BLaER1 treated with 17β-estradiol and CSF1 and Interleukin-3, amounts not matched to agents 10 nM and 100 nM (cell line): Measurements from ENCODE around the gene UBE2E2.
A peak's percentile ranks its signal among the peaks of the same experiment; 100 is the strongest.

Experiments
- H3K27ac ChIP-seq, 11 experiments: shearing (Covaris generic); formaldehyde crosslinking; 2 replicates each; pipeline ENCODE4 v1.8.1; 2022
- H3K27me3 ChIP-seq, 11 experiments: shearing (Covaris generic); formaldehyde crosslinking; 2 replicates each; pipeline ENCODE4 v1.8.1; 2022
- H3K36me3 ChIP-seq, 11 experiments: shearing (Covaris generic); formaldehyde crosslinking; 2 replicates each; pipeline ENCODE4 v1.8.1; 2022
- H3K4me1 ChIP-seq, 10 experiments: shearing (Covaris generic); formaldehyde crosslinking; 2 replicates each; pipeline ENCODE4 v1.8.1; 2022
- H3K4me2 ChIP-seq, 11 experiments: shearing (Covaris generic); formaldehyde crosslinking; 2 replicates each; pipeline ENCODE4 v1.8.1; 2022
- H3K4me3 ChIP-seq, 10 experiments: shearing (Covaris generic); formaldehyde crosslinking; 2 replicates each; pipeline ENCODE4 v1.8.1; 2022
- H3K9ac ChIP-seq, 11 experiments: shearing (Covaris generic); formaldehyde crosslinking; 2 replicates each; pipeline ENCODE4 v1.8.1; 2022
- H3K9me3 ChIP-seq, 11 experiments: shearing (Covaris generic); formaldehyde crosslinking; replicated peaks in 1 of 11; 2 replicates each; pipeline ENCODE4 v1.8.1; 2022
- H4K20me1 ChIP-seq, 11 experiments: shearing (Covaris generic); formaldehyde crosslinking; 2 replicates each; pipeline ENCODE4 v1.8.1; 2022
- Cebpa-rat ChIP-seq, 11 experiments: shearing (Covaris generic); IDR thresholded peaks; 2 replicates each; pipeline ENCODE4 v1.8.1; 2022

The UBE2E2 gene

GRCh38 chr3:23377928-23378672, 175.0 kb downstream of the UBE2E2 start:
- peaks cover 18 to 28% (median 24%) of the 10 kb centered on the region in 10 experiments for H3K4me1 ChIP-seq
- peak overlapping the region in 1 of 11 experiments; percentile 21; a peak in 1 of 22 replicates for H3K9ac ChIP-seq
- H3K27ac ChIP-seq = no peak overlapping the region
- H3K36me3 ChIP-seq = no peaks in the 10 kb centered on the region
- no peak overlapping the region for H3K4me3 ChIP-seq
- H3K27me3 ChIP-seq = no peaks in the 10 kb centered on the region
- peak overlapping the region; percentile 47 to 78 (median 64); a peak in 21 of 22 replicates for H3K4me2 ChIP-seq
- peaks cover 0 to 94% (median 6%) of the 10 kb centered on the region in 11 experiments; a peak in 11 of 22 replicates for H4K20me1 ChIP-seq
- no peaks in the 10 kb centered on the region; a peak in 1 of 22 replicates for H3K9me3 ChIP-seq
- no peak for TF ChIP-seq Cebpa-rat (IDR thresholded peaks at IDR 0.05)

- H3K36me3 ChIP-seq = no peaks in the 10 kb centered on the region
- TF ChIP-seq Cebpa-rat (IDR thresholded peaks at IDR 0.05) = no peak
- H3K27ac ChIP-seq = no peak overlapping the region
- H3K9me3 ChIP-seq = no peaks in the 10 kb centered on the region; a peak in 1 of 22 replicates
- H3K9ac ChIP-seq = no peak overlapping the region
- no peak overlapping the region for H3K4me2 ChIP-seq
- peaks cover 0 to 3% (median under 1%) of the 10 kb centered on the region in 10 experiments; a peak in 8 of 20 replicates for H3K4me1 ChIP-seq
- H4K20me1 ChIP-seq = peaks cover 0 to 93% (median 0%) of the 10 kb centered on the region in 11 experiments; a peak in 9 of 22 replicates
- no peaks in the 10 kb centered on the region for H3K27me3 ChIP-seq
- H3K4me3 ChIP-seq = no peak overlapping the region
Measured at GRCh38 chr3:23383875-23384274, 180.7 kb downstream of the UBE2E2 start.

DNA sequence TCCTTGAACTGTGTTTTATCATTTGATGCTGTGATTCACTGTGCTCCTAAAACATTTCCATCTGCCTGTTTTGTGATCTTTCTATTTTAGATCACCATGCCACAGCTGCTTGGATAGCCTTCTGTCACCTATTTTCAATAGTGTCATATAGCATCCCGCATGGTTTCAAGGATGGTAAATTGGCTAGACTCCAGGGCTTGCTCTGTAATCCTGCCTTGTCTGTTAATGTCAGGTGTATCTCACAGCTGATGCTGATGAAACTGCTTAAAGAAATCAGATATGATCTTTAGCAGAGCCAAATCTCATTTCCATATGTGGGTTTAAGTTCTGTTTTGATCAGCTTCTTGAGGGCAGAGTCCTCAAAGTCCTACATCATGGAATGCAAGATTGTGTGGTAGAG, 182.2 kb downstream of the UBE2E2 start:
- no peak overlapping the region for H3K4me3 ChIP-seq
- H3K4me2 ChIP-seq = no peak overlapping the region
- peaks cover 0 to 11% (median 0%) of the 10 kb centered on the region in 10 experiments; a peak in 4 of 20 replicates for H3K4me1 ChIP-seq
- H3K27ac ChIP-seq = no peak overlapping the region
- peaks cover 0 to 8% (median 0%) of the 10 kb centered on the region in 11 experiments; a peak in 4 of 22 replicates for H3K36me3 ChIP-seq
- H3K9ac ChIP-seq = no peak overlapping the region
- 0 out of 22 replicates have a peak, but pooled peaks cover 0 to 5% (median 0%) of the 10 kb centered on the region in 11 experiments for H3K9me3 ChIP-seq
- peaks cover 0 to 98% (median 1%) of the 10 kb centered on the region in 11 experiments; a peak in 9 of 22 replicates for H4K20me1 ChIP-seq
- H3K27me3 ChIP-seq = no peaks in the 10 kb centered on the region
- no peak for TF ChIP-seq Cebpa-rat (IDR thresholded peaks at IDR 0.05)

DNA sequence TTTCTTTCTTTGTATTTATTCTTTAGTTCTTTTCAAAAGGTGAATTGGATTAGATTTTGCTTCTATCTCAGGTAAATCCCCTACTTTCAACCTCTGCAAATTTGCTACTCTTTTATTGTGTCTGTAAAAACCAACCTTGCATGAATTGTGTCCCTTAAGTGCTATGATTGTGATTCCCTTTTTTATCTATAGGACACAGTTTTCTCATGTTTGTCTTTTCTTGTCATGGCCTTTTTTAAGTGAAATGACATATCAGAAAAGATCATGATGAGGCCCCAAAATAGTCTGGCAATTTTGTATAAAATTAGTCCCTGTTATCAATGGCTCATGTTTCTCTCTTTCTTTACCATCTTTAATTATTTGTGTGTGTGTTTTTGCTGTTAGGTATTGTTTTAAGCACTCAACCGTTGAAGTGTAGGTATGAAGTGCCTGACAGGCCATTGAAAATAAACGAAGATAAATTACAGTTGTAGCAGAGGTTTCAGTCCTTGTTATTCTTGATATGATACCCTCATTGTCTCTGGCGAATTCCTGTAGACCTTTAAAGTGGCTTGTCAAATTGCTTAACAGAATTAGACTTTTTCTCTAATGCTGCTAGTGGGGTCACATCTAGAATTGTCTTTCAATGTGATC, 184.3 kb downstream of the UBE2E2 start:
- Histone ChIP-seq H3K27me3 (no peaks in the 10 kb centered on the region), H3K9ac (no peak overlapping the region), H3K4me3 (no peak overlapping the region), H3K27ac (no peak overlapping the region), H3K9me3 (0 out of 22 replicates have a peak, but pooled peaks cover 0 to 8% (median 0%) of the 10 kb centered on the region in 11 experiments), H3K4me2 (0 out of 22 replicates have a peak overlapping the region, but pooled peaks of 1 of the 11 experiments have one; percentile 1), H3K4me1 (peaks cover 4 to 15% (median 5%) of the 10 kb centered on the region in 10 experiments; a peak in 16 of 20 replicates), H3K36me3 (peaks cover 0 to 11% (median 0%) of the 10 kb centered on the region in 11 experiments; a peak in 4 of 22 replicates), H4K20me1 (peaks cover 0 to 97% (median 0%) of the 10 kb centered on the region in 11 experiments; a peak in 8 of 22 replicates)
- no peak for TF ChIP-seq Cebpa-rat (IDR thresholded peaks at IDR 0.05)

DNA sequence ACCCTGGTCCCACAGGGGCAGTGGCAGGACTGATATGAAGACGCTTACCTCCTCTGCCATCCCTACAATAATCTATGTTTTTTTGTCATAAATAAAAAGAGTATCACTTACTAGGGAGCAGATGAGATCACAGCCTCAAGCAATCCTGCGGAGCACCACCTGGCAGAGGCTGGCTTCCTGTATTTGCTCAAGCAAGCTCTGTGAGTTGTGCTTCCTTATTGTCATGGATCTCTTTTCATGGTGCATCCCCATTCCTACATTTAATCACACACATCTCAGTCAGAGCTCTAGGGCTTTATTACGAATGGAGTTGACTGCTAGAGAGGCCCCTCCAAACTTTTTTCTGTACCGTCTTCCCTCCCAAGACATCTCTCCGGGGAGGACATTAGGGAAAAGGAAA, 186.0 kb downstream of the UBE2E2 start:
- no peak overlapping the region for H3K4me2 ChIP-seq
- H3K9ac ChIP-seq = no peak overlapping the region
- no peak overlapping the region for H3K4me3 ChIP-seq
- H3K27me3 ChIP-seq = no peaks in the 10 kb centered on the region
- 0 out of 22 replicates have a peak, but pooled peaks cover 0 to 8% (median 0%) of the 10 kb centered on the region in 11 experiments for H3K9me3 ChIP-seq
- H3K36me3 ChIP-seq = peaks cover 0 to 11% (median 0%) of the 10 kb centered on the region in 11 experiments; a peak in 4 of 22 replicates
- H3K4me1 ChIP-seq = peaks cover 4 to 16% (median 7%) of the 10 kb centered on the region in 10 experiments; a peak in 16 of 20 replicates
- no peak overlapping the region for H3K27ac ChIP-seq
- H4K20me1 ChIP-seq = peaks cover 0 to 94% (median 0%) of the 10 kb centered on the region in 11 experiments; a peak in 8 of 22 replicates
- TF ChIP-seq Cebpa-rat (IDR thresholded peaks at IDR 0.05) = no peak

GRCh38 chr3:23389686-23390085, 186.6 kb downstream of the UBE2E2 start:
- Histone ChIP-seq H3K27me3 (no peaks in the 10 kb centered on the region), H3K4me1 (peaks cover 4 to 16% (median 7%) of the 10 kb centered on the region in 10 experiments; a peak in 16 of 20 replicates), H3K9me3 (0 out of 22 replicates have a peak, but pooled peaks cover 0 to 8% (median 0%) of the 10 kb centered on the region in 11 experiments), H4K20me1 (peaks cover 0 to 94% (median 0%) of the 10 kb centered on the region in 11 experiments; a peak in 9 of 22 replicates), H3K4me2 (no peak overlapping the region), H3K36me3 (peaks cover 0 to 11% (median 0%) of the 10 kb centered on the region in 11 experiments; a peak in 4 of 22 replicates), H3K27ac (no peak overlapping the region), H3K4me3 (no peak overlapping the region), H3K9ac (no peak overlapping the region)
- no peak for TF ChIP-seq Cebpa-rat (IDR thresholded peaks at IDR 0.05)

- Histone ChIP-seq H3K4me3 (no peak overlapping the region), H3K4me2 (no peak overlapping the region), H3K36me3 (peaks cover 0 to 11% (median 0%) of the 10 kb centered on the region in 11 experiments; a peak in 4 of 22 replicates), H3K9me3 (0 out of 22 replicates have a peak, but pooled peaks cover 0 to 8% (median 0%) of the 10 kb centered on the region in 11 experiments), H3K27me3 (no peaks in the 10 kb centered on the region), H3K27ac (no peak overlapping the region), H3K9ac (no peak overlapping the region), H3K4me1 (peaks cover 4 to 16% (median 7%) of the 10 kb centered on the region in 10 experiments; a peak in 16 of 20 replicates), H4K20me1 (peaks cover 0 to 93% (median 0%) of the 10 kb centered on the region in 11 experiments; a peak in 9 of 22 replicates)
- no peak for TF ChIP-seq Cebpa-rat (IDR thresholded peaks at IDR 0.05)
Measured at GRCh38 chr3:23390446-23390845, 187.3 kb downstream of the UBE2E2 start.

- Histone ChIP-seq H3K27me3 (no peaks in the 10 kb centered on the region), H3K36me3 (peaks cover 0 to 11% (median 0%) of the 10 kb centered on the region in 11 experiments; a peak in 4 of 22 replicates), H3K4me1 (peaks cover 4 to 16% (median 7%) of the 10 kb centered on the region in 10 experiments; a peak in 16 of 20 replicates)
Measured at GRCh38 chr3:23390989-23391553, 187.9 kb downstream of the UBE2E2 start.

More at GRCh38 chr3:23390989-23391553, 187.9 kb downstream of the UBE2E2 start:
- H4K20me1 ChIP-seq = peaks cover 0 to 90% (median 0%) of the 10 kb centered on the region in 11 experiments; a peak in 9 of 22 replicates
- H3K9me3 ChIP-seq = 0 out of 22 replicates have a peak, but pooled peaks cover 0 to 8% (median 0%) of the 10 kb centered on the region in 11 experiments
- no peak overlapping the region for H3K4me2 ChIP-seq
- H3K27ac ChIP-seq = no peak overlapping the region
- no peak overlapping the region for H3K9ac ChIP-seq
- H3K4me3 ChIP-seq = no peak overlapping the region
- TF ChIP-seq Cebpa-rat (IDR thresholded peaks at IDR 0.05) = no peak
